AG09309 (cell line): ENCODE measurements around the gene TMEM256.

Experiments
- DNase-seq: peaks from one replicate; pipeline ENCODE4 v3.0.0-alpha.2; 2010; ENCODE audit warnings: low read depth
- H3K4me3 ChIP-seq: 2 replicates; pipeline ENCODE4 v1.5.1; 2011; ENCODE audit warnings: mild to moderate bottlenecking, low read depth, low read length, moderate library complexity; ENCODE audit not compliant: control insufficient read depth
- CTCF ChIP-seq: IDR thresholded peaks from 2 replicates; pipeline ENCODE4 v1.5.1; 2011; ENCODE audit warnings: mild to moderate bottlenecking, low read depth, low read length, inconsistent platforms; ENCODE audit not compliant: insufficient read depth, control insufficient read depth; ENCODE audit errors: missing control alignments

TMEM256 gene

GRCh38 chr17:7403977-7404736 is at the start of gene TMEM256:
Gene TMEM256, minus strand, starts transcription at chr17:7404097. Its CDS starts 13 bp downstream, at chr17:7404084.
- peak within 1 kb of the TSS; percentile 91 for H3K4me3 ChIP-seq
- no peak for TF ChIP-seq CTCF
- DNase-seq: peak; percentile 98

GRCh38 chr17:7448461-7448860 is 44.6 kb upstream of the TMEM256 start:
- TF ChIP-seq CTCF: no peak
- H3K4me3 ChIP-seq: no peak overlapping the region
- DNase-seq: no peak

- no peak for TF ChIP-seq CTCF
- DNase-seq: no peak
- H3K4me3 ChIP-seq: peak overlapping the region; percentile 45
Observed at GRCh38 chr17:7445619-7445968, 41.7 kb upstream of the TMEM256 start.

GRCh38 chr17:7444682-7445618 is 41.1 kb upstream of the TMEM256 start, which contains the start of gene CHRNB1:
Gene CHRNB1, plus strand, starts transcription at chr17:7445061. Its CDS starts 67 bp downstream, at chr17:7445128.
- no peak for DNase-seq
- TF ChIP-seq CTCF: no peak
- H3K4me3 ChIP-seq: peak within 1 kb of the TSS; percentile 45

- no peak for DNase-seq
- TF ChIP-seq CTCF: no peak
- H3K4me3 ChIP-seq: no peak overlapping the region
Observed at GRCh38 chr17:7443499-7444485, 39.9 kb upstream of the TMEM256 start.

- no peak for DNase-seq
- no peak overlapping the region for H3K4me3 ChIP-seq
- no peak for TF ChIP-seq CTCF
Observed at GRCh38 chr17:7442142-7442541, 38.2 kb upstream of the TMEM256 start.
